Right lobe of liver (tissue), 6 donors: ENCODE data around the gene TCEA3. TPM values are rescaled to one million over a fixed set of nuclear protein-coding genes. Genes with fewer than 3 reads are reported as not detected.

Experiments
- ATAC-seq, 4 donors: fragments of 200-7000 bp; cut with Tn5 transposase; one replicate each; pipeline ENCODE4 v1.9.1; 2020; ENCODE audit warnings: mild to moderate bottlenecking in 4 of 4, moderate library complexity in 4 of 4
- DNase-seq, 3 donors: peaks; one replicate each; pipeline ENCODE4 v3.0.0-alpha.2; 2020
- H3K27ac ChIP-seq, 3 donors: fragments of 200-600 bp; one replicate each; pipeline ENCODE4 v1.8.0; 2022
- H3K27me3 ChIP-seq, 2 donors: fragments of 200-600 bp; one replicate each; pipeline ENCODE4 v1.8.0; 2022
- H3K36me3 ChIP-seq, 4 donors: fragments of 200-600 bp; sonication (generic) in 1 of 4; one replicate each; pipeline versions ENCODE4 v1.5.1 to v1.8.0; 2017 to 2022; ENCODE audit warnings: control low read depth in 1 of 4
- H3K4me1 ChIP-seq, 4 donors: fragments of 200-600 bp; sonication (generic) in 1 of 4; one replicate each; pipeline versions ENCODE4 v1.5.1 to v1.8.0; 2017 to 2022; ENCODE audit warnings: control low read depth in 1 of 4
- H3K4me3 ChIP-seq, 3 donors: fragments of 200-600 bp; one replicate each; pipeline ENCODE4 v1.8.0; 2022
- H3K9me3 ChIP-seq, 4 donors: fragments of 200-600 bp; sonication (generic) in 1 of 4; one replicate each; pipeline versions ENCODE4 v1.5.1 to v1.8.0; 2017 to 2022; ENCODE audit warnings: control low read depth in 1 of 4
- POLR2A ChIP-seq: fragments of 450-650 bp; IDR thresholded peaks from one replicate; pipeline ENCODE4 v1.6.1; 2017; ENCODE audit warnings: antibody characterized with exemption, mild to moderate bottlenecking
- WGBS: methylation state at CpG from one replicate; pipeline ENCODE4 v1.1.6; 2018; ENCODE audit warnings: low coverage, low lambda C conversion rate; ENCODE audit not compliant: insufficient coverage; ENCODE audit errors: missing lambda C conversion rate; 5-methylcytosine and 5-hydroxymethylcytosine counted together
- intact Hi-C, 2 donors: fragments of 100-400 bp; cut with DNase I; formaldehyde crosslinking; loops; one replicate each; pipeline versions ENCODE4 v1.11.2 to v1.14.1; 2022
- total RNA-seq, 6 experiments: library from RNA; depleted of rRNA in 2 of 6; stranded (reverse); fragments of >200 nt in 2 of 6; fragmentation: NEBNext Ultra II Directional in 3 of 6; extraction: Animal tissue kit (Norgen Biotek cat#: 25700) in 3 of 6; gene quantifications; one replicate each; pipeline versions ENCODE4 v1.1.0 to v1.2.4, GENCODE V29; 2016 to 2023
- TF ChIP-seq, protein P1 (sequence below), 4 donors: fragments of 200-600 bp in 3 of 4; fragments of 450-650 bp in 1 of 4; IDR thresholded peaks; one replicate each; pipeline versions ENCODE4 v1.5.1 to v1.8.0; 2016 to 2022; ENCODE audit warnings: antibody characterized with exemption in 4 of 4, mild to moderate bottlenecking in 2 of 4
- donor health status: DM: no; HTN: yes; CAD: no.
- donor health status: DM: no; HTN: no; CAD: no.
- donor health status: DM: no; HTN: no; CAD: no.
- donor health status: DM: no; HTN: yes; CAD: no.
- donor health status: DM: no; HTN: yes; CAD: no.

TCEA3 gene
- total RNA-seq, 6 experiments from 2014 or later: 53.3 to 94.0 (median 63.2) TPM

DNA sequence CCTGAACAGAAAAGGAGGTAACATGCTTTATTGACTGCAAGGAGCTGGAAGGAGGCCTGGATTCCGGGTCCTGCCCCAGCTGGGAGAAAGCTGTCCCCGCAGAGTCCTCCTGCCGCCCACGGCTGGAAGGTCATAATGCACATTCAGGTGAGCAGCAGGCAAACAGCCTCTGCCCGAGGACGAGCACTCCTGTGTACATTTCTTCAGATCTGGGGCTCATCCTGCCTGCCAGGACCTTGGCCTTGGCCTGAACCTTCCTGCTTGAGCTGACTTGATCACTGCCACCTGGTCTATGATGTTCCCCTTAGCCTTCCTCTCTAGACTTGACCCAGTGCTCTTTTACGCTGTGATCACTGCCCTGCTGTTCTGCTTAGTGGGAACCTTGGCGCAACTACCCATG, 37.1 kb downstream of the TCEA3 start:
- no peak for ATAC-seq
- H3K27me3 ChIP-seq: no peaks in the 10 kb centered on the region
- H3K36me3 ChIP-seq: peaks cover 0 to 18% (median 4%) of the 10 kb centered on the region in 4 donors
- no peak for DNase-seq
- TF ChIP-seq POLR2A: no peak
- TF ChIP-seq, protein P1, sequence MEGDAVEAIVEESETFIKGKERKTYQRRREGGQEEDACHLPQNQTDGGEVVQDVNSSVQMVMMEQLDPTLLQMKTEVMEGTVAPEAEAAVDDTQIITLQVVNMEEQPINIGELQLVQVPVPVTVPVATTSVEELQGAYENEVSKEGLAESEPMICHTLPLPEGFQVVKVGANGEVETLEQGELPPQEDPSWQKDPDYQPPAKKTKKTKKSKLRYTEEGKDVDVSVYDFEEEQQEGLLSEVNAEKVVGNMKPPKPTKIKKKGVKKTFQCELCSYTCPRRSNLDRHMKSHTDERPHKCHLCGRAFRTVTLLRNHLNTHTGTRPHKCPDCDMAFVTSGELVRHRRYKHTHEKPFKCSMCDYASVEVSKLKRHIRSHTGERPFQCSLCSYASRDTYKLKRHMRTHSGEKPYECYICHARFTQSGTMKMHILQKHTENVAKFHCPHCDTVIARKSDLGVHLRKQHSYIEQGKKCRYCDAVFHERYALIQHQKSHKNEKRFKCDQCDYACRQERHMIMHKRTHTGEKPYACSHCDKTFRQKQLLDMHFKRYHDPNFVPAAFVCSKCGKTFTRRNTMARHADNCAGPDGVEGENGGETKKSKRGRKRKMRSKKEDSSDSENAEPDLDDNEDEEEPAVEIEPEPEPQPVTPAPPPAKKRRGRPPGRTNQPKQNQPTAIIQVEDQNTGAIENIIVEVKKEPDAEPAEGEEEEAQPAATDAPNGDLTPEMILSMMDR (IDR thresholded peaks at IDR 0.05): no peak
- no peak overlapping the region for H3K27ac ChIP-seq
- H3K4me1 ChIP-seq: no peaks in the 10 kb centered on the region
- H3K9me3 ChIP-seq: no peaks in the 10 kb centered on the region
- intact Hi-C loops: no loop called here
- 96% methylated on average over 4 of the region's 8 CpGs for whole genome bisulfite sequencing
- no peak overlapping the region for H3K4me3 ChIP-seq

DNA sequence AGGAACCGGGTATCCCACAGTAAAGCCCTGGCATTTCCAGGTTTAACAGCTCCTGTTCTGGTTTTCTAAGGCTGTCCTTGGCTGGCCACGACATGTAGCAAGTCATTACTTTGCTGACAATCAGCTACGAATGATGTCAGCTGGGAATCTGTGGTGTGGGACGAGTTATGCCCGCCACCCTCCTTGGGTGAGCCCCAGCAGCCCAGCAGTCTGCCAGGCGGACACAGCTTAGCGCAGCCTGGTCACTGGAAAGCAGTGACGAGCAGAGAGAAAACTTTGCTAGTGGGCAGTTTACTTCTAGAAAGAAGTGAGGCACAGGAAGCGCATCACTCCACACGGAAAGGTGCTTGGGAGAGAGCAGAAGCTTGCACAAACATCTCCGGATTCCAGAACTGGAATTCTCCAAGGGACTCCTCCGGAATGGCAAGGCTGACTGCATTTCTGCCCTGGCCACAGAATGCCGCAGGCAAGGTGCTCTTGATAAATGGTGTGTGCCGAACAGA, 39.4 kb downstream of the TCEA3 start:
- peaks cover 0 to 27% (median 6%) of the 10 kb centered on the region in 4 donors for H3K36me3 ChIP-seq
- DNase-seq (no peak), ATAC-seq (peak in 1 of 4 donors; percentile 8)
- intact Hi-C loops: no loop called here
- no peak overlapping the region for H3K4me3 ChIP-seq
- H3K27ac ChIP-seq: no peak overlapping the region
- H3K27me3 ChIP-seq: no peaks in the 10 kb centered on the region
- no peaks in the 10 kb centered on the region for H3K9me3 ChIP-seq
- no peaks in the 10 kb centered on the region for H3K4me1 ChIP-seq
- WGBS: 85% methylated on average over 8 of the region's 14 CpGs
- TF ChIP-seq, protein P1 (IDR thresholded peaks at IDR 0.05): no peak
- TF ChIP-seq POLR2A: no peak

DNA sequence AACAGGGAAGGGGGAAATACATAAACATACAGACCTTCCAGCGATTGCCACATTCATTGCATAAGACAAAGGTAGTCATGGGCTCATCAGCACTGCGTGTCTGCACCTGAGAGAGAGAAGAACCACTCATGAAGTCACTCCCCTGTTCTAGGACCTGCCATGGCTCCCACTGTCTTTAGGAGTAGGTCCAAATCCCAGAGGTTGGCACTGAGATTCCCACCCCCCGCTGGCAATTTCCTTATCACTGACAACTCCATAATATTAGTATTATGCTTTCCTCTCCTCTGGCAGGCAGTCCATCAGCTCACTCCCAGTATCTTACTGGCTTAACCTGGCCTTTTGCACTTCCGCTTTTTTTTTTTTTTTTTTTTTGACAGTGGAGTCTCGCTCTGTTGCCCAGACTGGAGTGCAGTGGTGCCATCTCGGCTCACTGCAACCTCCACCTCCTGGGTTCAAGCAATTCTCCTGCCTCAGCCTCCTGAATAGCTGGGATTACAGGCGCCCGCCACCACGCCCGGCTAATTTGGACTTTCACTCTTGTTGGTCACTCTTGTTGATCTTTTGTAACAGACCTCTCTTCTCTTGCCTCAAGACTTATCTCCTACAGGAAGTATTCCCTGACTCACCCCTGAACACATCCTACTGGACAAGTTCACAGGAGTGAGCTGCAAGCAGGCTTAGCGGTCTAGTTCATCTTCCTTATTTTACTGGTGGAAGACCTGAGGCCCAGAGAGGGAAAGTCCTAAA, 40.1 kb downstream of the TCEA3 start:
- H3K9me3 ChIP-seq: no peaks in the 10 kb centered on the region
- WGBS: 53% methylated on average over 9 of the region's 11 CpGs
- peaks cover 0 to 27% (median 6%) of the 10 kb centered on the region in 4 donors for H3K36me3 ChIP-seq
- no peak overlapping the region for H3K27ac ChIP-seq
- no peak overlapping the region for H3K4me3 ChIP-seq
- no peak for TF ChIP-seq POLR2A
- TF ChIP-seq, protein P1 (IDR thresholded peaks at IDR 0.05): no peak
- intact Hi-C loops: no loop called here
- H3K4me1 ChIP-seq: no peaks in the 10 kb centered on the region
- H3K27me3 ChIP-seq: no peaks in the 10 kb centered on the region
- no peak for DNase-seq
- ATAC-seq: peak; percentile 24 to 74 (median 48)

DNA sequence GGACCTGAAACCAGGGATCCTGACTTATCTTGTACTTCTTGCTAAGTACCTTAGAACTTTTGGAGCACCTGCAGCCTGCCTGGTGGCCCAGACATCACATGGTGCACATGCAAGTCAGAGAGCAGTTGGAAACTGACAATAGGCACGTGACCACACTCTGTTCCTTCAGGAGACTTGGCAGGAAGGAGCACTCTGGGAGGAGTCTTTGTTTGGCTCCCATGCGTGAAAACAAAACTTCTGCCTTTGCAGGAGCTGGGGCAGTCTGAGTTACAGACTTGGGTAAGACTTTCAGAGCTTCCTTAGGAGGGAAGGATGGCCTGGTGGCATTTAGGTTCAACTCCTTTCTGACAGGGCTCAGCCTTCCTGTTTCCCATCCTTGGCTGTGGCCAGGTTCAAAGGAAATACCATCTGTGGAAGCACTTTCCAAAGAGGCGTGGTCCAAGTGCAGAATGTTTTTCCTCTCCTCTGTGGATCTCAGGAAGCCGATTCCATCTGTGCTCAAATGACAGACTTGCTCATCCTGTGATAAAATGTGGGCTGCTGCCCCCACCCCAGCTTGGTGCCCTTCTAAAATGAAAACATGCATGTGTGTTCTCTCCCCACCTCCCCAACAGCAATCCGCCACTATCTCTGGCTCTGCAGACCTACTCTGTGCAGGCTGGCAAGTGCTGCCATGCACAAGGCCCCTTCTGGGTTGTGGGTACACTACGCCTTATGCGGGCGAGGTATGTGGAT, 40.8 kb downstream of the TCEA3 start:
- 40% methylated on average over 3 of the region's 8 CpGs for WGBS
- no peaks in the 10 kb centered on the region for H3K27me3 ChIP-seq
- no peak for DNase-seq
- peaks cover 0 to 27% (median 6%) of the 10 kb centered on the region in 4 donors for H3K36me3 ChIP-seq
- H3K9me3 ChIP-seq: no peaks in the 10 kb centered on the region
- no peaks in the 10 kb centered on the region for H3K4me1 ChIP-seq
- peak; percentile 23 to 50 (median 31) for ATAC-seq
- no peak overlapping the region for H3K4me3 ChIP-seq
- intact Hi-C loops: no loop called here
- TF ChIP-seq, protein P1 (IDR thresholded peaks at IDR 0.05): no peak
- TF ChIP-seq POLR2A: no peak
- H3K27ac ChIP-seq: no peak overlapping the region
